ENCODE results near the gene SUZ12.
"Not testable (repeated sequence)": the region's sequence is repeated elsewhere in the genome, so short reads cannot be mapped to it uniquely, and the experiment has no call there.

The SUZ12 gene

GRCh38 chr17:31964131-31964530 is 27.3 kb downstream of the SUZ12 start:
- DNase-seq: not testable (repeated sequence)

DNA sequence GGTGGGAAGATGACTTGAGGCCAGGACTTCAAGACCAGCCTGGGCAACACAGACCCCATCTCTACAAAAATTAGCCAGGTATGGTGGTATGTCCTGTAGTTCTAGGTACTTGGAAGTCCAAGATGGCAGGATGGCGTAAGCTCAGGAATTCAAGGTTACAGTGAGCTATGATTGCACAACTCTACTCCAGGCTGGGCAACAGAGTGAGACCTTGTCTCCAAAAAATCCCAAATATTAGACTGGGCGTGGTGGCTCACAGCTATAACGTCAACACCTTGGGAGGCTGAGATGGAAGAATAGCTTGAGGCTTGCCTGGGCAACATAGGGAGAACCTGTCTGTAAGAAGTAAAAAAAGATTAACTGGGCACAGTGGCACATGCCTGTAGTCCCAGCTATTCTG is 30.8 kb downstream of the SUZ12 start:
- DNase-seq: no peak

GRCh38 chr17:31970416-31970815 is 33.6 kb downstream of the SUZ12 start:
- DNase-seq: not testable (repeated sequence)

DNA sequence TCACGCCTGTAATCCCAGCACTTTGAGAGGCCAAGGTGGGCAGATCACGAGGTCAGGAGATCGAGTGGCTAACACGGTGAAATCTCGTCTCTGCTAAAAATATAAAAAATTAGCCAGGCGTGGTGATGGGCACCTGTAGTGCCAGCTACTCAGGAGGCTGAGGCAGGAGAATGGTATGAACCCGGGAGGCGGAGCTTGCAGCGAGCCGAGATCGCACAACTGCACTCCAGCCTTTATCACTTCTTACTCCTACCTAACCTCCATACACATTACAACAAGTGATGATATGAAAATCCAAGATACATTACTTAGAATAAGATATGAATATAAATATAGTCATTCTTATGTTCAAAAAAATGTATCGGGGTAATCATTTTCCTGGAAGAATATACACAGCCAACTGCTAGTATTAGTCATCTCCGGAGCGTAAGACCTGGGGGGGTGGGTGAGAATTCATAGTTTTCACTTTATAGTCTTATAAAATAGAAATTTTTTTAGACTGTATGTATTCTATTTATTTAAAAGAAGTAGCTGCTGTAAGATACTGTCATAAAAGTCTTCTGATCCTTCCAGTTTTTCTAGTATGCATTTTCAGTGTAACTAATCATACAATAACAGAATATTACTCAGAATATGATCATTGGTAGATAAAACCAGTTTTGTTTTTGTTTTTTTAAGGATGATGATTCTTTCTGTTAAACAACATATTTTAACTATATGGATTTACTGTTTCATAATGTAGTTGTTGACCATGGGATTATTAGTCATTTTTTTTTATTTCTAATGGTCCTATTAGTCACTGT is 37.7 kb downstream of the SUZ12 start:
- DNase-seq: not testable (repeated sequence)

- DNase-seq: not testable (repeated sequence)
Measured at GRCh38 chr17:31975391-31975790, 38.6 kb downstream of the SUZ12 start.

- DNase-seq: not testable (repeated sequence)
Measured at GRCh38 chr17:31991821-31992220, 55.0 kb downstream of the SUZ12 start.

DNA sequence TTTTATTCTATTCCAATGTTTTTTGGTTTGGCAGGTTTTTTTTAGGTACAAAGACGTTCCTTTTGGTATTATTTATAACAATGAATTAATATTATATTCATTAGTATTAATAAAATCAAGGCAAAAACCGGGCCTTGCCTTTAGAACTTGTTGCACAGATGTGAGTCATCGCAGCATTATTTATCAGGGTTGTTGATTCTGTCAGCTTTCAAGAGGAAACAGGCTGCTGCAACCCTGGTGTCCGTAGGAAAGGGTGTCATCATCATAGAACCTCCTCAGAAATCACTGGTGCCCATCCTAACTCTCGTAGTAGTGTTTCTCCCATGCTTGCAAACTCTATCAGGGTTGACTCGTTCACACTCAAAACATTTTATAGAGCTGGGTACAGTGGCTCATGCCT is 60.2 kb downstream of the SUZ12 start:
- DNase-seq: no peak

DNA sequence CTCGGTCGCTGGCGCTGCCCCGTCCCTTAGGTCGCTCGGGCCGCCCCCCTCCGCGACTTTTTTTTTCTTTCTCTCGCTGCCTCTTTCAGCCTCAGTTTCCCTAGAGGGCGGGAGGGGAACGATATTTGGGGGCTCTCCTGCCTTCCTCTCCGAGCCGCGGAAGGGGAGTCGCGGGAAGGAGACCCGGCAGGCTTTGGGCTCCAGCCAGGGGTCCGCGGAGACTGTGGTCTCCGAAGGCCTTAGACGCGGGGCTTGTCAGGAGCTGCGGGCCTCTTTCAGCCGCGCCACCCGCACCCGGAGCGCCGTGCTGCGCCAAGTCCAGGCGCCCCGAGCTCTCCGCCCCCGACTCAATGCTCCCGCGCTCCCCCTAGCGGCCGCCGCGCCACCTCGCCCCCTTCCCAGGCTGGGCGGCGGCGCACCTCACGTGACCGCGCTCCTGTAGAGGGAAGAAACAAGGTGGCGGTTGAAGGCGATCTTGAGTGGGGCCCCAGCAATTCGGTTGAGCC is 70.2 kb downstream of the SUZ12 start, which contains the start of gene LRRC37B:
LRRC37B (plus strand) TSS at position 427 of the 506 bp plus-strand sequence. CDS start 14,010 bp downstream, outside the sequence.
- DNase-seq: peak; percentile 88

GRCh38 chr17:32007463-32008298 is 70.9 kb downstream of the SUZ12 start:
- DNase-seq: peak; percentile 36

- DNase-seq: no peak
Measured at GRCh38 chr17:32009262-32009542, 72.4 kb downstream of the SUZ12 start.

DNA sequence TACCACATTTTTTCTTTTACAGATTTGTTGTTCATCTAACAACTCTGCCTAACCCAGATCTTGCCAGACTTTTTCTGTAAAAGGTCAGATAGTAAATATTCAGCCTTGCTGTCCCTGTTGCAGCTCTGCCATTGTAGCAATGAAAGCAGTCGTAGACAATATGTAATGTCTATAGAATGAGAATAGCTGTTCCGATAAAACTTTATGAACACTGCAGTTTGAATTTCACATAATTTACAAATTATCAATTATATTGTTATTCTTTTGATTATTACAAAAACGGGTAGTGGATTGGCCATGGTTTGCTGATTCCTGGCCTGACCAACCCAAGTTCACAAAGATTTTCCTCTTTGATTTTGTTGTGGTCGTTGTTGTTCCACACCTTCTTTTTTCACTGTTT is 73.3 kb downstream of the SUZ12 start:
- no peak for DNase-seq

DNA sequence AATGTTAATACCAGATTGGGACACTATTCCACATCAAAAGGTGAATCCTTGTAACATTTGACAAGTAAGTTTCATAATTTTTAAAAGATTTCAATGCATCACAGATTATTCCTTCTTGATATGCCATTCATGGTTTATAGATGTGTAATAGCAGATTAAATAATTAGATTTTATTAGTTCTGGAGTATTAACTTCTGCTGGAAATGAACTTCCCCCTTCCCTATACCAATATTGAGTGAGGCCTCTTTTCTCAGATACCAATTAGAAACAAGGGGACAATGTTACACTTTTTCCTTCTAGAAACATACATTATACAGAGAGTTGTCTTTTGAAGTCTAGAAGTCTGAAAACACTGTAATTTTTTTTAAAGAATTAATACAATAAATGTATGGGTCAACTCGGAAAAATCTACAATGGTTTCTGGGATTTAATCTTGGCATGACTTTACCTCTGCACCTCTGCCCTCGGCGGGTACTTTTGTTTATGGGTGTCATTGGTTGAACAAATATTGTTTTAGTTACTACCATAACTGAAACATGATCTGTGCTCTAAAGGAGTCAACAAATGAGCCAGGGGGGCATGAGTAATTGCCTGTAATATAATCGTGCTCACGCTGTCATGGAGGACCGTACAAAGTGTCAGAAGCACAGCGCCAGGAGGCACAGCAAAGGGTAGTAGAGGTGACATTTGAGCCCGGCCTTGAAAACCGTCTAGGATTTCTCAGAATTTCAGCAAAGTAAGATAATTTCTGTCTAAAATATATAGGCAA is 78.6 kb downstream of the SUZ12 start:
- no peak for DNase-seq

DNA sequence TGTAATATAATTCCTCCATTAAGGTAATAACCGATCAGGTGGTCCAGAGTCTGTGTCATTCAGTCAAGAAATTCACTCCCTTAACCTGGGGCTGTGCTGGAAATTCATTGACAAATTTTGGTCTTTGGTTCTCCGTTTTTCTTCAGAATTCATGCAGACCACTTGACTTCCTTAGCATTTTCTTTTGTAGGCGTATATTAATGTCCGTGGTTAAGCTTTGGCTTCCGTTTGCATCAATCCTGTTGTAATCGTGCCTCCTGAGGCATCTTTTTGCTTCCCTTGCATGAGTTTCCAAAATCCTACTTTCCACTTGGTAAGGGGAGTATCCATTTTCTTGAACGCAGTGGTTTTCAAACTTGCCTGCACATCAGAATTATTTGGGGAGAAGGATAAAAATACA is 79.4 kb downstream of the SUZ12 start:
- DNase-seq: no peak

GRCh38 chr17:32019228-32019627 is 82.4 kb downstream of the SUZ12 start:
- DNase-seq: no peak

- no peak for DNase-seq
Measured at GRCh38 chr17:32020943-32021614, 84.3 kb downstream of the SUZ12 start.

GRCh38 chr17:32021615-32021955 is 84.8 kb downstream of the SUZ12 start:
- DNase-seq: no peak

- DNase-seq: not testable (repeated sequence)
Measured at GRCh38 chr17:32022554-32022953, 85.7 kb downstream of the SUZ12 start.

GRCh38 chr17:32027271-32027670 is 90.5 kb downstream of the SUZ12 start:
- DNase-seq: not testable (repeated sequence)

GRCh38 chr17:32033223-32033622 is 96.4 kb downstream of the SUZ12 start:
- no peak for DNase-seq

DNA sequence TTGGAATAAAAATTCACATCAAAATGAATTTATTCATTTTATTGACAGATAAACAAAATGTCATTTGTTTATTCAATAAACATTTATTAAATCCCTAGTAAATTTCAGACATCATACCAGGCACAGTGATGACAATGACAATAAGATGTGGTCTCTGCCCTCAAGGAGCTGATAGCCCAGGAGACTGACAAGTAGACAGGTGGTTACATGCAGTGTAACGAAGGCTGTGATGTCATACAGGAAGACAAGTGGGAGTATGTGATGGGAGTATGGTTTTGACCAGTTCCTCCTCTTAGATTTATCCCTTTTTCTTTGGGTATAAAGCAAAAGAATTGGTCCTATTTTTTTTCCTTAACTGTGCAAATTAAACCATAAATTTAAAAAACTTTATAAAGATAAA is 97.0 kb downstream of the SUZ12 start:
- not testable (repeated sequence) for DNase-seq

DNA sequence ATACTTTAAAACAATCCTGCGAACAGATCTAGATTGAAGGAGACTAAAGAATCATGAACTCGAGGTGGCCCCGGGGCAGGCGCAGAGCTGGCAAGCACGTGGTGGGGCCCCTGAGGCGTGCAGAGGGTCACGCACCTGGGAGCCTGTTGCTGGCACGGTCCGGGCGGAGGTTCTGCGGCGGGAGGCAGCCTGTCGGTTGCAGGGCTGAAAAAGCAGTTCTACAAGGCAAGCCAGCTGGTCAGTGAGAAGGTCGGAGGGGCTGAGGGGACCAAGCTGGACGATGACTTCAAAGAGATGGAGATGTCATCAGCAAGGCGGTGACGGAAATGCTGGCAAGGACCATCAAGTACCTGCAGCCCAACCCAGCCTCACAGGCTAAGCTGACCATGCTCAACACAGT is 103.4 kb downstream of the SUZ12 start:
- DNase-seq: not testable (repeated sequence)

GRCh38 chr17:32041306-32041875 is 104.6 kb downstream of the SUZ12 start:
- not testable (repeated sequence) for DNase-seq
